ENCODE results near the gene PPCS.
"Not testable (repeated sequence)": the region's sequence is repeated elsewhere in the genome, so short reads cannot be mapped to it uniquely, and the experiment has no call there.

The PPCS gene

GRCh38 chr1:42490237-42490636, 33.9 kb downstream of the PPCS start:
- Histone ChIP-seq H3K9ac (ENCODE audit: low read length) (no peak overlapping the region), H3K4me1 (ENCODE audit: control insufficient read depth, insufficient read depth, low read length) (no peaks in the 10 kb centered on the region), H3K4me3 (ENCODE audit: low read length) (no peak overlapping the region), H3K27me3 (ENCODE audit: control insufficient read depth, insufficient read depth, low read length) (no peaks in the 10 kb centered on the region), H3K9me3 (ENCODE audit: control insufficient read depth, low read length) (no peaks in the 10 kb centered on the region), H3K36me3 (ENCODE audit: control insufficient read depth, insufficient read depth, low read length) (no peaks in the 10 kb centered on the region)

GRCh38 chr1:42502031-42502430, 45.7 kb downstream of the PPCS start:
- H3K4me3 ChIP-seq (ENCODE audit: low read length); H3K4me1 ChIP-seq (ENCODE audit: control insufficient read depth, insufficient read depth, low read length); H3K27me3 ChIP-seq (ENCODE audit: control insufficient read depth, insufficient read depth, low read length); H3K36me3 ChIP-seq (ENCODE audit: control insufficient read depth, insufficient read depth, low read length); H3K9me3 ChIP-seq (ENCODE audit: control insufficient read depth, low read length); H3K9ac ChIP-seq (ENCODE audit: low read length): not testable (repeated sequence)

GRCh38 chr1:42504535-42505128, 48.3 kb downstream of the PPCS start:
- Histone ChIP-seq H3K4me1 (ENCODE audit: control insufficient read depth, insufficient read depth, low read length) (no peaks in the 10 kb centered on the region), H3K27me3 (ENCODE audit: control insufficient read depth, insufficient read depth, low read length) (no peaks in the 10 kb centered on the region), H3K36me3 (ENCODE audit: control insufficient read depth, insufficient read depth, low read length) (no peaks in the 10 kb centered on the region), H3K9me3 (ENCODE audit: control insufficient read depth, low read length) (no peaks in the 10 kb centered on the region), H3K9ac (ENCODE audit: low read length) (no peak overlapping the region), H3K4me3 (ENCODE audit: low read length) (no peak overlapping the region)

- Histone ChIP-seq H3K4me1 (ENCODE audit: control insufficient read depth, insufficient read depth, low read length) (no peaks in the 10 kb centered on the region), H3K27me3 (ENCODE audit: control insufficient read depth, insufficient read depth, low read length) (no peaks in the 10 kb centered on the region), H3K9me3 (ENCODE audit: control insufficient read depth, low read length) (no peaks in the 10 kb centered on the region), H3K9ac (ENCODE audit: low read length) (no peak overlapping the region), H3K36me3 (ENCODE audit: control insufficient read depth, insufficient read depth, low read length) (no peaks in the 10 kb centered on the region), H3K4me3 (ENCODE audit: low read length) (no peak overlapping the region)
Measured at GRCh38 chr1:42506576-42506975, 50.2 kb downstream of the PPCS start.

Data from mucosa of stomach (tissue), 1 donor.